HepG2 (cell line): Measurements from ENCODE around the gene GRHPR. TPM values are rescaled to one million over a fixed set of nuclear protein-coding genes. Genes with fewer than 3 reads are reported as not detected.

Experiments used
- AGO2 ChIP-seq: fragments of 200-400 bp; formaldehyde crosslinking; optimal IDR thresholded peaks from 2 replicates; pipeline ENCODE3; 2017; ENCODE audit warnings: mild to moderate bottlenecking, low read depth, low read length, moderate library complexity
- ARNTL ChIP-seq: sonication (generic); formaldehyde crosslinking; IDR thresholded peaks from 2 replicates; pipeline ENCODE4 v1.4.0; 2020; ENCODE audit warnings: mild to moderate bottlenecking, missing genetic modification reagents
- CHD2 ChIP-seq: IDR thresholded peaks from 2 replicates; pipeline ENCODE4 v1.6.1; 2011; ENCODE audit warnings: low read depth, low read length, improper control_type of control experiment
- EEA1 ChIP-seq: sonication (generic); formaldehyde crosslinking; IDR thresholded peaks from 2 replicates; pipeline ENCODE4 v1.5.1; 2020; ENCODE audit warnings: mild to moderate bottlenecking, missing genetic modification reagents, borderline replicate concordance
- SAP130 ChIP-seq: IDR thresholded peaks from 2 replicates; pipeline ENCODE4 v1.6.1; 2016; ENCODE audit warnings: low read depth
- SATB2 ChIP-seq: sonication (generic); formaldehyde crosslinking; IDR thresholded peaks from 2 replicates; pipeline ENCODE4 v1.5.0; 2020; ENCODE audit warnings: missing genetic modification reagents
- SRSF9 ChIP-seq: fragments of 200-400 bp; formaldehyde crosslinking; IDR thresholded peaks from 2 replicates; pipeline ENCODE4 v1.6.1; 2018; ENCODE audit warnings: borderline replicate concordance, mild to moderate bottlenecking, low read depth, low read length; ENCODE audit not compliant: insufficient read depth, poor library complexity, severe bottlenecking
- ZBTB7A ChIP-seq: sonication (generic); formaldehyde crosslinking; IDR thresholded peaks from 2 replicates; pipeline ENCODE4 v1.8.0; 2022; ENCODE audit warnings: mild to moderate bottlenecking, missing genetic modification reagents
- ZFY ChIP-seq: sonication (generic); formaldehyde crosslinking; IDR thresholded peaks from 2 replicates; pipeline ENCODE4 v1.4.0; 2020; ENCODE audit warnings: missing genetic modification reagents
- ZNF121 ChIP-seq: sonication (generic); formaldehyde crosslinking; IDR thresholded peaks from 2 replicates; pipeline ENCODE4 v1.5.0; 2020; ENCODE audit warnings: mild to moderate bottlenecking, missing genetic modification reagents
- ZNF253 ChIP-seq: sonication (generic); formaldehyde crosslinking; IDR thresholded peaks from 2 replicates; pipeline ENCODE4 v1.8.0; 2022; ENCODE audit warnings: mild to moderate bottlenecking, missing genetic modification reagents, borderline replicate concordance
- ZNF383 ChIP-seq: sonication (generic); formaldehyde crosslinking; IDR thresholded peaks from 2 replicates; pipeline ENCODE4 v1.4.0; 2020; ENCODE audit warnings: missing genetic modification reagents, mild to moderate bottlenecking, borderline replicate concordance
- ZNF468 ChIP-seq: sonication (generic); formaldehyde crosslinking; IDR thresholded peaks from 2 replicates; pipeline ENCODE4 v1.8.0; 2022; ENCODE audit warnings: mild to moderate bottlenecking, moderate library complexity, missing genetic modification reagents
- ZNF607 ChIP-seq: sonication (generic); formaldehyde crosslinking; IDR thresholded peaks from 2 replicates; pipeline ENCODE4 v1.5.1; 2020; ENCODE audit warnings: missing genetic modification reagents, mild to moderate bottlenecking, borderline replicate concordance
- polyA plus RNA-seq, 8 experiments: library from polyadenylated mRNA; depleted of rRNA in 3 of 8; stranded (reverse) in 7 of 8; unstranded in 1 of 8; fragments of >200 nt; fragmentation: Illumina TruSeq in 4 of 8; extraction: Trizol in 4 of 8; gene quantifications; 2 replicates each; pipeline versions ENCODE4 v1.2.1 to v1.2.3, GENCODE V29; 2011 to 2016; ENCODE audit warnings: low read depth in 4 of 8, missing spikeins in 1 of 8, mixed read lengths in 1 of 8; ENCODE audit not compliant: insufficient read depth in 1 of 8
- total RNA-seq, 5 experiments: library from RNA; depleted of rRNA; stranded (reverse); fragments of >200 nt; fragmentation: Illumina TruSeq; extraction: Trizol; gene quantifications; 2 replicates each; pipeline ENCODE4 v1.2.3, GENCODE V29; 2016; ENCODE audit warnings: low read depth in 1 of 5
- TF ChIP-seq, protein P1 (sequence below): sonication (generic); formaldehyde crosslinking; IDR thresholded peaks from 2 replicates; pipeline ENCODE4 v1.4.0; 2020; ENCODE audit warnings: mild to moderate bottlenecking, missing genetic modification reagents
- TF ChIP-seq, protein P2 (sequence below): sonication (generic); formaldehyde crosslinking; IDR thresholded peaks from 2 replicates; pipeline ENCODE4 v1.4.0; 2020; ENCODE audit warnings: mild to moderate bottlenecking, missing genetic modification reagents, borderline replicate concordance
- TF ChIP-seq, protein P3 (sequence below), 2 experiments: sonication (generic) in 1 of 2; formaldehyde crosslinking in 1 of 2; IDR thresholded peaks; 2 replicates each; pipeline versions ENCODE4 v1.5.1 to v1.6.1; 2011 to 2020; ENCODE audit warnings: borderline replicate concordance in 1 of 2, low read depth in 1 of 2, low read length in 1 of 2, mild to moderate bottlenecking in 1 of 2, missing genetic modification reagents in 1 of 2, moderate library complexity in 1 of 2
- TF ChIP-seq, protein P4 (sequence below): sonication (generic); formaldehyde crosslinking; IDR thresholded peaks from 2 replicates; pipeline ENCODE4 v1.4.0; 2020; ENCODE audit warnings: missing genetic modification reagents

The GRHPR gene
- total and polyA plus RNA-seq, 2 of the 13 experiments (the other 11 are each of a cell fraction or from before 2014, with no cell fraction given): 113 to 115 TPM

DNA sequence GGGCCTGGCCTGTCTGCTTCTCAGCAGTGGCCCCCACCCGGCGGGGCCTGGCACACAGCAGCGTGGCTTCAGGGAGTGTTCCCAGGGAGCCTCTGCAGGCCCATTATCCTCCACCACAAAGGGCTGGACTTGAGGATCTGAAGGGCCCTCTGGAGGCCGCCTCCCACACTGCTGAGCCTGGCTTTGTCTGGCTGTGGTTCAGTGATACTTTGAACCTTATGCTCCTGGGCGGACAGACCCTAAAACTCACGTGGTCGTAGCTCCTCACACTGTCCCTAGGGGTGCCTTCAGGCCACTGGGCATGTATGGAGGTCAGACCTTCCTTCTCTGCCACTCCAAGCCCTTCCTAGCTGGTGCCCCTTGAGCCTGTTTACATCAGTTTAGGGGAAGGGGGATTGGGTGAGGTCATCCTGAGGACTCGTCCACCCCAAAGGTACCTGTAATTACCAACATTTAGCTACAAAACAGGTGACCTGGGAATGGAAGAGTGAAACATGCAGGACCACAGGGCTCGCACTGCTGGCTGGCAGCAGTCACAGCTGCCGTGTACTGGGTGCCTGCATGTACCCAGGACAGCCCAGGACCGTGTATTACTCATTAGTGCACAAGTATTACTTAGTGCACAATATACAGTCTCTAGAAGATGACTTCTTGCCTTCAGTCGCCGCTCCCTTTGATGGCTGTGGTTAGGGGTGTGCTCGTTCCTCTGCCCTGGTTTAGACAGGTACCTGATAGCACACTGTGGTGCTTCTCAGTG, 8.5 kb downstream of the GRHPR start (continued):
- TF ChIP-seq AGO2 (peak; percentile 50), ARNTL (CRISPR knock-in tag) (0 out of 2 replicates have a peak, but pooled peaks have one; percentile 58), ZNF468 (CRISPR knock-in tag) (no peak), ZNF607 (CRISPR knock-in tag) (0 out of 2 replicates have a peak, but pooled peaks have one; percentile 37), ZNF383 (0 out of 2 replicates have a peak, but pooled peaks have one; percentile 42), CHD2 (no peak), EEA1 (CRISPR knock-in tag) (no peak), ZBTB7A (CRISPR knock-in tag) (peak; percentile 78), ZNF253 (CRISPR knock-in tag) (no peak), ZFY (CRISPR knock-in tag) (peak; percentile 49; the same call in 1 of the 2 replicates), SRSF9 (no peak), SATB2 (no peak), SAP130 (CRISPR knock-in tag) (peak; percentile 39; the same call in 1 of the 2 replicates), ZNF121 (CRISPR knock-in tag) (no peak)
- TF ChIP-seq, protein P1, sequence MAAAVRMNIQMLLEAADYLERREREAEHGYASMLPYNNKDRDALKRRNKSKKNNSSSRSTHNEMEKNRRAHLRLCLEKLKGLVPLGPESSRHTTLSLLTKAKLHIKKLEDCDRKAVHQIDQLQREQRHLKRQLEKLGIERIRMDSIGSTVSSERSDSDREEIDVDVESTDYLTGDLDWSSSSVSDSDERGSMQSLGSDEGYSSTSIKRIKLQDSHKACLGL: no peak
- TF ChIP-seq, protein P2, sequence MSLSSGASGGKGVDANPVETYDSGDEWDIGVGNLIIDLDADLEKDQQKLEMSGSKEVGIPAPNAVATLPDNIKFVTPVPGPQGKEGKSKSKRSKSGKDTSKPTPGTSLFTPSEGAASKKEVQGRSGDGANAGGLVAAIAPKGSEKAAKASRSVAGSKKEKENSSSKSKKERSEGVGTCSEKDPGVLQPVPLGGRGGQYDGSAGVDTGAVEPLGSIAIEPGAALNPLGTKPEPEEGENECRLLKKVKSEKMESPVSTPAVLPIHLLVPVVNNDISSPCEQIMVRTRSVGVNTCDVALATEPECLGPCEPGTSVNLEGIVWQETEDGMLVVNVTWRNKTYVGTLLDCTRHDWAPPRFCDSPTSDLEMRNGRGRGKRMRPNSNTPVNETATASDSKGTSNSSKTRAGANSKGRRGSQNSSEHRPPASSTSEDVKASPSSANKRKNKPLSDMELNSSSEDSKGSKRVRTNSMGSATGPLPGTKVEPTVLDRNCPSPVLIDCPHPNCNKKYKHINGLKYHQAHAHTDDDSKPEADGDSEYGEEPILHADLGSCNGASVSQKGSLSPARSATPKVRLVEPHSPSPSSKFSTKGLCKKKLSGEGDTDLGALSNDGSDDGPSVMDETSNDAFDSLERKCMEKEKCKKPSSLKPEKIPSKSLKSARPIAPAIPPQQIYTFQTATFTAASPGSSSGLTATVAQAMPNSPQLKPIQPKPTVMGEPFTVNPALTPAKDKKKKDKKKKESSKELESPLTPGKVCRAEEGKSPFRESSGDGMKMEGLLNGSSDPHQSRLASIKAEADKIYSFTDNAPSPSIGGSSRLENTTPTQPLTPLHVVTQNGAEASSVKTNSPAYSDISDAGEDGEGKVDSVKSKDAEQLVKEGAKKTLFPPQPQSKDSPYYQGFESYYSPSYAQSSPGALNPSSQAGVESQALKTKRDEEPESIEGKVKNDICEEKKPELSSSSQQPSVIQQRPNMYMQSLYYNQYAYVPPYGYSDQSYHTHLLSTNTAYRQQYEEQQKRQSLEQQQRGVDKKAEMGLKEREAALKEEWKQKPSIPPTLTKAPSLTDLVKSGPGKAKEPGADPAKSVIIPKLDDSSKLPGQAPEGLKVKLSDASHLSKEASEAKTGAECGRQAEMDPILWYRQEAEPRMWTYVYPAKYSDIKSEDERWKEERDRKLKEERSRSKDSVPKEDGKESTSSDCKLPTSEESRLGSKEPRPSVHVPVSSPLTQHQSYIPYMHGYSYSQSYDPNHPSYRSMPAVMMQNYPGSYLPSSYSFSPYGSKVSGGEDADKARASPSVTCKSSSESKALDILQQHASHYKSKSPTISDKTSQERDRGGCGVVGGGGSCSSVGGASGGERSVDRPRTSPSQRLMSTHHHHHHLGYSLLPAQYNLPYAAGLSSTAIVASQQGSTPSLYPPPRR (CRISPR knock-in tag): peak; percentile 51; the same call in 1 of the 2 replicates
- TF ChIP-seq, protein P3, sequence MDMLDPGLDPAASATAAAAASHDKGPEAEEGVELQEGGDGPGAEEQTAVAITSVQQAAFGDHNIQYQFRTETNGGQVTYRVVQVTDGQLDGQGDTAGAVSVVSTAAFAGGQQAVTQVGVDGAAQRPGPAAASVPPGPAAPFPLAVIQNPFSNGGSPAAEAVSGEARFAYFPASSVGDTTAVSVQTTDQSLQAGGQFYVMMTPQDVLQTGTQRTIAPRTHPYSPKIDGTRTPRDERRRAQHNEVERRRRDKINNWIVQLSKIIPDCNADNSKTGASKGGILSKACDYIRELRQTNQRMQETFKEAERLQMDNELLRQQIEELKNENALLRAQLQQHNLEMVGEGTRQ (IDR thresholded peaks at IDR 0.05; ENCODE audit: low read depth, low read length): no peak
- TF ChIP-seq, protein P3 (CRISPR knock-in tag; IDR thresholded peaks at IDR 0.05; ENCODE audit: borderline replicate concordance): peak; percentile 52; the same call in 1 of the 2 replicates
- TF ChIP-seq, protein P4, sequence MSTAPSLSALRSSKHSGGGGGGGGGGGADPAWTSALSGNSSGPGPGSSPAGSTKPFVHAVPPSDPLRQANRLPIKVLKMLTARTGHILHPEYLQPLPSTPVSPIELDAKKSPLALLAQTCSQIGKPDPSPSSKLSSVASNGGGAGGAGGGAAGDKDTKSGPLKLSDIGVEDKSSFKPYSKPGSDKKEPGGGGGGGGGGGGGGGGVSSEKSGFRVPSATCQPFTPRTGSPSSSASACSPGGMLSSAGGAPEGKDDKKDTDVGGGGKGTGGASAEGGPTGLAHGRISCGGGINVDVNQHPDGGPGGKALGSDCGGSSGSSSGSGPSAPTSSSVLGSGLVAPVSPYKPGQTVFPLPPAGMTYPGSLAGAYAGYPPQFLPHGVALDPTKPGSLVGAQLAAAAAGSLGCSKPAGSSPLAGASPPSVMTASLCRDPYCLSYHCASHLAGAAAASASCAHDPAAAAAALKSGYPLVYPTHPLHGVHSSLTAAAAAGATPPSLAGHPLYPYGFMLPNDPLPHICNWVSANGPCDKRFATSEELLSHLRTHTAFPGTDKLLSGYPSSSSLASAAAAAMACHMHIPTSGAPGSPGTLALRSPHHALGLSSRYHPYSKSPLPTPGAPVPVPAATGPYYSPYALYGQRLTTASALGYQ (CRISPR knock-in tag): no peak
